ENCODE measurements around the gene SPEF2.

SPEF2 gene

GRCh38 chr5:35799181-35799580 lies 181.5 kb downstream of the SPEF2 start:
- TF ChIP-seq BACH2 (CRISPR knock-in tag; IDR thresholded peaks at IDR 0.05; ENCODE audit: borderline replicate concordance): no peak
- ATAC-seq: no peak

GRCh38 chr5:35799753-35800152 lies 182.1 kb downstream of the SPEF2 start:
- ATAC-seq: no peak
- no peak for TF ChIP-seq TSHZ2 (CRISPR knock-in tag; IDR thresholded peaks at IDR 0.05)
- TF ChIP-seq ZC3H10 (CRISPR knock-in tag; IDR thresholded peaks at IDR 0.05): no peak
- TF ChIP-seq SNAI2 (CRISPR knock-in tag; IDR thresholded peaks at IDR 0.05): no peak
- no peak for TF ChIP-seq CREB5 (CRISPR knock-in tag; IDR thresholded peaks at IDR 0.05; ENCODE audit: low read depth)
- TF ChIP-seq ESRRG (CRISPR knock-in tag; IDR thresholded peaks at IDR 0.05): no peak
- TF ChIP-seq ARNTL (CRISPR knock-in tag; IDR thresholded peaks at IDR 0.05; ENCODE audit: borderline replicate concordance, low read depth): no peak
- TF ChIP-seq RARB (CRISPR knock-in tag; IDR thresholded peaks at IDR 0.05): no peak
- no peak for TF ChIP-seq ZFP3 (CRISPR knock-in tag; IDR thresholded peaks at IDR 0.05)
- no peak for TF ChIP-seq ZNF8 (CRISPR knock-in tag; IDR thresholded peaks at IDR 0.05)
- TF ChIP-seq ZNF565 (CRISPR knock-in tag; conservative IDR thresholded peaks at IDR 0.05; ENCODE audit: low read depth): no peak
- no peak for TF ChIP-seq CSRNP3 (CRISPR knock-in tag; IDR thresholded peaks at IDR 0.05)
- TF ChIP-seq TOX (CRISPR knock-in tag; IDR thresholded peaks at IDR 0.05; ENCODE audit: borderline replicate concordance): no peak
- TF ChIP-seq PATZ1 (CRISPR knock-in tag; IDR thresholded peaks at IDR 0.05; ENCODE audit: borderline replicate concordance): no peak
- no peak for TF ChIP-seq TCF4 (CRISPR knock-in tag; IDR thresholded peaks at IDR 0.05; ENCODE audit: borderline replicate concordance)
- no peak for TF ChIP-seq GLIS3 (CRISPR knock-in tag; IDR thresholded peaks at IDR 0.05)
- TF ChIP-seq ZNF70 (CRISPR knock-in tag; IDR thresholded peaks at IDR 0.05): no peak
- TF ChIP-seq POU6F1 (CRISPR knock-in tag; IDR thresholded peaks at IDR 0.05; ENCODE audit: borderline replicate concordance, low read depth): no peak

GRCh38 chr5:35803191-35803651 lies 185.6 kb downstream of the SPEF2 start:
- ATAC-seq: peak; percentile 99
- no peak for TF ChIP-seq ZFP30 (CRISPR knock-in tag; IDR thresholded peaks at IDR 0.05)

GRCh38 chr5:35804201-35804653 lies 186.6 kb downstream of the SPEF2 start:
- ATAC-seq: no peak
- TF ChIP-seq PPARA (CRISPR knock-in tag; IDR thresholded peaks at IDR 0.05; ENCODE audit: borderline replicate concordance) (no peak), SNAI2 (CRISPR knock-in tag; IDR thresholded peaks at IDR 0.05) (no peak), OSR1 (CRISPR knock-in tag; IDR thresholded peaks at IDR 0.05) (no peak), ZFP3 (CRISPR knock-in tag; IDR thresholded peaks at IDR 0.05) (no peak), ZNF70 (CRISPR knock-in tag; IDR thresholded peaks at IDR 0.05) (no peak), POU6F1 (CRISPR knock-in tag; IDR thresholded peaks at IDR 0.05; ENCODE audit: borderline replicate concordance, low read depth) (no peak), ESRRG (CRISPR knock-in tag; IDR thresholded peaks at IDR 0.05) (no peak), CSDC2 (CRISPR knock-in tag; IDR thresholded peaks at IDR 0.05) (no peak), ARNTL (CRISPR knock-in tag; IDR thresholded peaks at IDR 0.05; ENCODE audit: borderline replicate concordance, low read depth) (no peak), ZNF8 (CRISPR knock-in tag; IDR thresholded peaks at IDR 0.05) (no peak), RARB (CRISPR knock-in tag; IDR thresholded peaks at IDR 0.05) (no peak), ZFP30 (CRISPR knock-in tag; IDR thresholded peaks at IDR 0.05) (no peak), ZNF565 (CRISPR knock-in tag; conservative IDR thresholded peaks at IDR 0.05; ENCODE audit: low read depth) (no peak), CREB5 (CRISPR knock-in tag; IDR thresholded peaks at IDR 0.05; ENCODE audit: low read depth) (no peak), TOX (CRISPR knock-in tag; IDR thresholded peaks at IDR 0.05; ENCODE audit: borderline replicate concordance) (no peak), CSRNP3 (CRISPR knock-in tag; IDR thresholded peaks at IDR 0.05) (no peak)
